H1 (cell line): ENCODE measurements around the gene KCNT1. TPM values are rescaled to one million over a fixed set of nuclear protein-coding genes. Genes with fewer than 3 reads are reported as not detected.

Experiments used
- BACH1 ChIP-seq: IDR thresholded peaks from 2 replicates; pipeline ENCODE4 v1.6.1; 2012; ENCODE audit warnings: low read length, improper control_type of control experiment
- CHD7 ChIP-seq: fragments of 300-600 bp; sonication (generic); IDR thresholded peaks from 2 replicates; pipeline ENCODE4 v1.7.1; 2012; ENCODE audit warnings: low read length, moderate library complexity, mild to moderate bottlenecking, inconsistent platforms; ENCODE audit not compliant: insufficient replicate concordance
- CREB1 ChIP-seq: IDR thresholded peaks from 2 replicates; pipeline ENCODE4 v1.6.1; 2012; ENCODE audit warnings: inconsistent platforms
- EZH2 ChIP-seq: fragments of 200-600 bp; sonication (generic); IDR thresholded peaks from 2 replicates; pipeline ENCODE4 v1.7.1; 2012; ENCODE audit warnings: low read depth, mild to moderate bottlenecking, moderate library complexity, low read length, inconsistent platforms; ENCODE audit not compliant: severe bottlenecking
- GABPA ChIP-seq: IDR thresholded peaks from 2 replicates; pipeline ENCODE4 v1.6.1; 2011; ENCODE audit warnings: mild to moderate bottlenecking, low read length, moderate library complexity, borderline replicate concordance; ENCODE audit not compliant: insufficient read depth
- POLR2AphosphoS5 ChIP-seq: IDR thresholded peaks from 2 replicates; pipeline ENCODE4 v1.6.1; 2011; ENCODE audit warnings: low read depth, low read length
- RFX5 ChIP-seq: IDR thresholded peaks from 2 replicates; pipeline ENCODE4 v1.6.1; 2011; ENCODE audit warnings: low read depth, low read length, improper control_type of control experiment, borderline replicate concordance
- SRF ChIP-seq: IDR thresholded peaks from 2 replicates; pipeline ENCODE4 v1.6.1; 2011; ENCODE audit warnings: mild to moderate bottlenecking, low read depth, low read length, moderate library complexity
- polyA plus RNA-seq, 7 experiments: library from polyadenylated mRNA; depleted of rRNA in 3 of 7; stranded (reverse) in 5 of 7; unstranded in 2 of 7; fragments of >200 nt in 5 of 7; fragments of 200-250 nt in 2 of 7; gene quantifications; 1 replicate in 5 of 7; 2 replicates in 1 of 7; 4 replicates in 1 of 7; pipeline versions ENCODE4 v1.2.1 to v1.2.3, GENCODE V29; 2011 to 2013; ENCODE audit warnings: missing spikeins in 2 of 7, mixed read lengths in 2 of 7
- total RNA-seq: library from RNA; stranded (reverse); fragmentation: NEBNext Ultra II Directional; extraction: Animal tissue kit (Norgen Biotek cat#: 25700); gene quantifications from 2 replicates; pipeline ENCODE4 v1.2.1, GENCODE V29; 2021

The KCNT1 gene
- total and polyA plus RNA-seq, 2 of the 8 experiments (the other 6 are each of a cell fraction or from before 2014, with no cell fraction given) = 0.13 to 0.20 TPM

DNA sequence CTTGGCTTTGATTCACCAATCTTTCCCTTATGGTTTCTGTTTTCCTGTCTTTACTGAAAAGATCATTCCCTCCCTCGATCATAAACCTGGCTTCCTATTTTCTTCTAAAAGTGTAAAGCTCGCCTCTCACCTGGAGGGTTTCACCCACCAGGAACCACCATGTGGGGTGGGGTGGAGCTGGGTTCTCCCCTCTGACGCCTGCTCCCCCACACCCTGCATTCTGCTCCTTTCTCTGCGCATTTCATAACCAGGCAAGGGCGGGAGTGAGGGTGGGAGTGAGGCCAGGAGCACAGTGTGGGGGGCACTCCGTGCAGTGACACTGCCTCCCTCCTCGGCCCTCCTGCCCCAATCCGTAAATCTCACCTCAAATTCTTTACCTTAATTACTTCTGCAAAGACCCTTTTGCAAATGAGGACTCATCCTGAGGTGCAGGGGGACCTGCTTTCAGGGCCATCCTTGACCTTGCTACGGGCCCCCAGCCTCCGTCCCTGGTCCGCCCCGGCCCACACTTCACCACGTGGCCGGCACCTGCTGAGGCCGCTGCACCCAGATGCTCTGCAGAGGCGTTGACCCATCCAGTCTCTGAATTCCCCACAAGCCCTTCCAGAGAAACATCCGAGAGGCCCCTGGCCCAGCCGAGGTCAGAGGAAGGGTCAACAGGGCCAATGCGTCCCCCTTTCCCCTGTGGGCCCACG is 59.3 kb downstream of the KCNT1 start (continued):
- TF ChIP-seq CHD7 (no peak), BACH1 (no peak), CREB1 (no peak), GABPA (no peak), SRF (no peak), EZH2 (no peak), POLR2AphosphoS5 (no peak), RFX5 (no peak)
